Dermis lymphatic vessel endothelial cell (primary cell): ENCODE measurements around the gene FEN1. TPM values are rescaled to one million over a fixed set of nuclear protein-coding genes. Genes with fewer than 3 reads are reported as not detected.

ENCODE experiments used
- total RNA-seq: library from RNA; depleted of rRNA; stranded (reverse); fragments of >200 nt; gene quantifications from 2 replicates; pipeline ENCODE4 v1.2.1, GENCODE V29; 2014

Gene FEN1
- total RNA-seq, result 9.6 and 10.7 TPM in 2 replicates

GRCh38 chr11:61792310-61793082 lies at the start of gene FEN1, which contains the start of gene TMEM258:
FEN1 (plus strand) TSS chr11:61792911; CDS start chr11:61795362, 2,451 bp downstream.
TMEM258 (minus strand) TSS chr11:61792599; CDS start chr11:61792558, 41 bp downstream.

GRCh38 chr11:61752117-61752924 lies 40.4 kb upstream of the FEN1 start, which contains the start of gene MYRF:
MYRF (plus strand) TSS chr11:61752636; CDS start chr11:61752745, 109 bp downstream.

GRCh38 chr11:61816736-61817455 lies 24.2 kb downstream of the FEN1 start, which contains the start of gene FADS1:
FADS1 (minus strand) TSS chr11:61817003; CDS start chr11:61816929, 74 bp downstream.

GRCh38 chr11:61827571-61828378 lies 35.1 kb downstream of the FEN1 start, which contains the start of gene FADS2:
FADS2 (plus strand) TSS chr11:61828300; CDS start chr11:61828391, 91 bp downstream.

Other genes with a start within 250 kb of the FEN1 start
- gene SYT7, start 211.8 kb upstream of the FEN1 start, total RNA-seq, result 0.22 and 0.43 TPM in 2 replicates
- 1.6 and 1.7 TPM in 2 replicates for gene DAGLA, start 112.5 kb upstream of the FEN1 start, total RNA-seq
- gene MYRF, start 40.3 kb upstream of the FEN1 start, total RNA-seq, result 0.11 and 0.26 TPM in 2 replicates
- 109 and 203 TPM in 2 replicates for gene TMEM258, start 312 bp upstream of the FEN1 start, total RNA-seq
- 18.4 and 29.9 TPM in 2 replicates for gene FADS1, start 24.1 kb downstream of the FEN1 start, total RNA-seq
- 23.1 and 32.7 TPM in 2 replicates for gene FADS2, start 35.4 kb downstream of the FEN1 start, total RNA-seq
- 26.9 and 51.1 TPM in 2 replicates for gene FADS3, start 98.6 kb downstream of the FEN1 start, total RNA-seq
- 6.3 and 12.2 TPM in 2 replicates for gene RAB3IL1, start 124.7 kb downstream of the FEN1 start, total RNA-seq
- under 0.01 TPM in 2 replicates for gene BEST1, start 157.4 kb downstream of the FEN1 start, total RNA-seq
- gene FTH1, start 174.7 kb downstream of the FEN1 start, total RNA-seq, result 380 and 579 TPM in 2 replicates